Loucy (cell line): ENCODE measurements around the gene GTF2F2.
"Not testable (repeated sequence)": the region's sequence is repeated elsewhere in the genome, so short reads cannot be mapped to it uniquely, and the experiment has no call there.

ENCODE experiments used
- CTCF ChIP-seq: fragments of 200-600 bp; sonication (generic); conservative IDR thresholded peaks from 2 replicates; pipeline ENCODE4 v1.5.1; 2014; ENCODE audit warnings: mild to moderate bottlenecking, antibody characterized with exemption, low read length
- EZH2phosphoT487 ChIP-seq: fragments of 200-600 bp; IDR thresholded peaks from 2 replicates; pipeline ENCODE4 v1.6.1; 2018; ENCODE audit warnings: antibody characterized with exemption, mild to moderate bottlenecking, moderate library complexity, borderline replicate concordance

DNA sequence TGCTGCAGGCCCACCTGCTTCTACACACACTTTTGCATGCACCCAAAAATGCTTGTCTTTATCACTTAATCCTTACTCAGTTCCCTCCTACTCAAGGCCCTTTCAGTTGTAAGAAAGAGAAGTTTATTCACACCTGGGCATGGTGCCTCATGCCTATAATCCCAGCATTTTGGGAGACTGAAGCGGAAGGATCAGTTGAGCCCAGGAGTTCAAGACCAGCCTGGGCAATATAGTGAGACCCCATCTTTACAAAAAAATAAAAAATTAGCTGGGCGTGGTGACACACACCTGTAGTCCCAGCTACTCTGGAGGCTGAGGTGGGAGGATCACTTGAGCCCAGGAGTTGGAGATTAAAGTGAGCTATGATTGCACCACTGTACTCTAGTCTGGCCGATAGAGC is 178.2 kb downstream of the GTF2F2 start:
- TF ChIP-seq CTCF, EZH2phosphoT487: not testable (repeated sequence)
